Hematopoietic multipotent progenitor cell treated with erythropoietin and hydrocortisone succinate and interleukin-3 and kit ligand, for 15 days (in vitro differentiated cells): ENCODE data around the gene RGMA.

Experiments
- DNase-seq: peaks from one replicate; pipeline ENCODE4 v3.0.0-alpha.2; 2015; ENCODE audit warnings: low spot score

Gene RGMA

DNA sequence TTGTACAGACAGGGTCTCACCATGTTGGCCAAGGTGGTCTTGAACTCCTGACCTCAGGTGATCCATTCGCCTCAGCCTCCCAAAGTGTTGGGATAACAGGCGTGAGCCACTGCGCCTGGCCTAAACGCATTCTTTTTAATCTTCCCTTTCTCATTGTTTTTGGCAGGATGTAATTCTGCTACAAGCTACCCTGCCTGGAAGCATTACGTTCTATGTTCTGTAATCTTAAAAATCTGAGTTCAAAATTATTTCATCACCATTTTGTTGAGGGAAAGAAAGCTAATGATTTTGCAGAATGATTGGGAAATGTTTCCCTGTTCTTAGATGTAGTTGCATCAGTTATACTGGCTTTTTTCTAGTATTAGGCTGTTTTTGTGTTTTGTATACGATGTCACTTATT lies 71.5 kb downstream of the RGMA start:
- no peak for DNase-seq

DNA sequence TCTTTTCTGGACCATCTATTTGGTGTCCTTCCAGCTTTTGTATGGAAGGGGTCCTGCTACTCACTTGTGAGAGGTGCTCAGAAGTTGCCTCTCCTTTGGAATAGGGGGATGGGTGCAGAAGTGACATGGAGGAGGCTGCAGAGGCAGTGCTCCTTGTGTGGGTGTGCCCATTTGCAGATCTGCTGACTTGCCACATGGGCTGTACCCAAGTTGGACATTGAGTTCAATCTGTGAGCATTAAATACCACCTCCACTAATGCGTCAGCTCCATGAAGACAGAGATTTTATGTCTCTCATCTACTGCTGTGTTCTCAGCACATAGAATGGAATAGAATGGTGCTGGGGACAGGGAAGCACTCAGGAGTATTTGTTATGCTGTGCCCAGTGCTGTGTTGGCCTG lies 76.2 kb downstream of the RGMA start:
- no peak for DNase-seq

DNA sequence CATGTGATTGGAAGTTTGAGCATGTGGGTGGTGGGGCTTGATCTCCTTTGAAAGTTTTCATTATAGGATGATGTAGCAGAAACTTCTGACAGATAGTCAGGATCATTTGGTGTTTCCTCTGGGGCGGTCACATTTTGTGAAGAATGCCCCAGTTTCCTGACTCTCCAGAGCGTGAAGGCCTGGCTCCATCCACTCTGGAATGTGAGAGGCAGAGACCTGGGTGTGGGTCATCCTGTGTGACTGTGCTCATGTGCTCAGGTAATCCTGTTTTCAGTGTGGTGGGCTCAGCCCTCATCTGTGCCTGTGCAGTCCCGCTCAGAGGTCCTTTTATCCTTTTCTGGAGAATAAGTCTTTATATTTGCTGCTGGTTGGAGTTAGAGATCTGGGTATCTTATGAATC lies 81.0 kb downstream of the RGMA start:
- DNase-seq: no peak

DNA sequence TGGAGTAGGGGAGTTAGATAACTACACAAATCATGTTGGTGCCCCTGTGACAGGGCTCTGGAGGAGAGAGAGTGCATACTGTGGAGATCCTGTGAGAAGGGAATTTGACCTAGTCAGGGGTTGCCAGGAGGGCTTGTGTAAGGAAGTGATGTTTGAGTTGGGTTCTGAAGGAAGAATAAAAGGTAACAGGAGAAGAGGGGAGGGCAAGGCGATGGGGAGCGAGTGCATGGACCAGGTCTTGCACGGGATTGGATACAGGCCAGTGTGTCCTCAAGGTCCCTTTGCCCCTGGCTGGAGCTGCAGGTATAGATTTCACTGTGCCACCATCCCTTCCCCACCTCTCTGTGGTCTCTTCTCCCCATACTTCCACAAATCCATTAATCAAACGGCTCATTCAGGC lies 83.9 kb downstream of the RGMA start:
- DNase-seq: no peak

DNA sequence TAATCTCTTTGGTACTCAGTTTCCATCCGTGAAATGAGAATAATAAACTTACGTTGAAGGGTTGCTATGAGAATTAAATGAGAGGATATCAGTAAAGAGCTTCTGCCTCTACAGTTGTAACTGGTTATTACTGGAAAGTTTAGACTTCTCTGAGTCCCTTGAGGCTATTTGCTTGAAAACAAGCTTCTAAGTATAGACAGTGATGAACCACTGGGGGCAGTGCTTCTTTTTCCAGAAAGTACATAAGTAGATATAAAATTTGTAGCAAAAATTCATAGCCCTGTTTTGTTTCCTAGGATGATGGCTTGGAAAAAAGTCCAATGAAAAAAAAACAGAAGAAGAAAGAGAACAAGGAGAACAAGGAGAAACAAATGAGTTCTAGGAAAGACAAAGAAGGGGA lies 87.1 kb downstream of the RGMA start:
- no peak for DNase-seq

DNA sequence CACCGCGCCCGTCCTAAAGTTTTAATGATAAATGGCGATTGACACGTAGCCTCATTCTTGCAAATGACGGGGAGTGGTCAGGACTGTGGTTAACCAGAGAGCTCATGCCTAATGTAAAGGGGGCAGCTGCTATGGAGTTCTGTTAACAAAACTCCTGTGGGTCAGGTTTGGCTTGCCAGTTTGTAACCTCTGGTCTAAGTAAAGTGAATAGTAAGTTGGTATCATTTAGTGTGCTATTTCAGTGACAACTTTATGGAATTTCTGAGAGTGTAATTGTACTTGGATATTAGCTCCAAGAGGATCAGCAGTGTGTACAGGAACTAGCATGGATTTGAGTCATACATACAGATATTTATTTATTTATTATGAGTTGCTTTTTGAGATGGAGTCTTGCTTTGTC lies 87.9 kb downstream of the RGMA start:
- DNase-seq: no peak

DNA sequence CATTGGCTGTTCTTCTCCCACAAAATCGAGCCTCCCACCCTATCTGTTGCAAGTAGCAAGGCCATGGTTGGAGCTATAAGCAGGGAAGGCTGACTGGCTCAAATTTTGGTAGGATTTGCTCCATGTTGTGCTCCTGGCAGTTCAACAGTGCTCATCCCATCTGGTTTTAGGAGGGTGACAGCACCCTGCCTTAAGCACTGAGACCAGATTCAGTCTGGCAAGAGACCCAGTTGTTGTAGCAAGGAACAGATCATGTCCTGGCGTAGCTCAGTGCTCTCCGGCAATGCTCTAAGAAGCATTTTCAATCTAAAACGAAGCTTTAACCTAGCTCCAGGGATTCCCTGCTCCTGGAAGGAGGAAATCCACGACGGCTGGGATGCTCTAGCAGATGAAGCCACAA lies 91.2 kb downstream of the RGMA start:
- no peak for DNase-seq

DNA sequence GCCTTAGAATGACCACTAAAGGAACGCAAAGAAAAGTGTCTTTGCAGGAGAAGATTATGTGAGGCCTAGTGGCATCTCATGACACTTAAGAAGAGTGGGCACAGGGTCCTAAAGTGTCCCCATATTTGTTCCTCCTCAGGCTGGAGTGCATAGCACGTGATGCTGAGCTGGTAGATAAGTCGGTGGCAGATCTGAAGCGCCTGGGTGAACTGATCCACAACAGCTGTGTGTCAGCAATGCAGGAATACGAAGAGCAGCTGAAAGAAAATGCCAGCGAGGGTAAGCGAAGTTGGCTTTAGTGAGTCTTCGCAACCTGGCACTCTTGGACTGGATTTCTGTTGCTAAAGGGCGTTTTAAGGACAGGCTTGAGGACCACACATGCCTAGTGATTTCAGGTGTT lies 96.3 kb downstream of the RGMA start:
- DNase-seq: no peak

DNA sequence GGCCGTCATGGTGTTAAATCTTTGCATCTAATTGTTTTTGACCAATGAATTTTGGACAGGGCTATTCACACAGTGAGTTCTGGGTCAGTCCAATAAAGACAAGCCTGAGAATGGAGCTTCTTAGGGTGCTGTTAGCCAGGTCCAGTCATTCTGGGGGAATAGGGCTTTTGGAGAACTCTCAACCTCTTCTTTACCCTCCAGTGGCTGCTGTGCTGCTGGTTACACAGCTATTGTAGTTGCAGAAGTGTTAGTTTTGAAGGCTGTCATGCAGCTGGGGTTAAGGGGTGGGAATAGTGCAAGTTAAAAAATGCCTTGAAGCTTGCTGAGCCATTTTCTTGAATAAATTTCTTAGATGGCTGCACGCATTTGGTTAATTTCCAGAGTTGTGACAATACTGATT lies 99.0 kb downstream of the RGMA start:
- DNase-seq: no peak

DNA sequence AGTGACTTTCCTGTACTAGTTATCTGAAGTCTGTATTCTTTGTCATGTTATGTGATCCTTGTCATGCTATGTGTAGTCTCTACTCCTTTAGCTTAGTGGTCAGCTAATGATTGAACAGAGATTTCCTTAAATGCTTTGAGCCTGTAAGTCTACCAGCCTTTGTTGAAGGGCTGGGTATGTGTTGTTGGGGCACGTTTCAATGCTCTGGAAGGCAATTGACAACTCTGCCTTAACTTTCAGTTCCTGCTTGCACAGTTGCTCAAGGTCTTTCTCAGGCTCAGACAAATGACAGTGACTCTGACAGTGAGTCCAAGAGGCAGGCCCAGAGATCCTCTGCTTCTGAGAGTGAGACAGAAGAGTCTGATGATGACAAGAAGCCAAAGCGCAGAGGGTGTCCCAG lies 99.5 kb downstream of the RGMA start:
- no peak for DNase-seq
